ENCODE data around the gene GNAI2.

Gene GNAI2

DNA sequence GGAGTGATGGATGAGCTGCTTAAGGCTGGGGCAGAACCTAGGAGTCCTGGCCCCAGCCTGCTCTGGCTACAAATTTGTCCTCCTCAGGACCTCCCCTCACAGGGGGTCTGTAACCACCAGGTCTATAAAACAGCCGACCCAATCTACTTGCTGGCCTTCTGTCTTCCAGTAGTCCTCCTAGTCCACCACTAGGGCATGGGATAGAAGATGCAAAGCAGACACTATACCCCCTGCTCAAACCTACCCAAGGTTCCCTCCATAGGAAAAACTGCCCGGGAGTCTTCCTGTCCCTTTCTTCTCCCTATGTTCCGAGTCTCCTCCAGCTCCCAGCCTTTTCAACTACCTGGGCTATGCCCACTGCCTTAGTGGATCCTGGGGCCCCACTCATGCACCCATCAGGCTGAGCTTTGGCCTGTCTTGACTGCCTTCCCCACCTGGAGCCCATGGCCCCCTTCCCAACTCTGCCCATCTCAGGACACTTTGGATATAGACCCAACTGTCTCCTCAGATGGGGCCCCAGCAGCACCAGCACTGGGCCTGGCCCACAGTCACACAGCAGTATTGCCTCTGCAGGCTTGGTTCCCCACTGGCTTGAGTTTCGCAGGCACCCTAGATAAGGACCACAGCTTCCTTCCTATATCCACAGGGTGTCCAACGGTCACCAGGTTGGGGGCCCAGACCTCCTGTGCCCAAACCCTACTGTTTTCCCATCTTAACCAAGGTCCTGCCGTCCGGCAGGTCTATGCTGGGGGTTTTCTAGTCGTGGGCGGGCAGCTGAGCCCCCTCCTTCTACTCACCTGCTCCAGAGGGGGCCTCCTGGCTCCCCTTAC is 62.1 kb downstream of the GNAI2 start:
- no peak for DNase-seq (ENCODE audit: low spot score)

DNA sequence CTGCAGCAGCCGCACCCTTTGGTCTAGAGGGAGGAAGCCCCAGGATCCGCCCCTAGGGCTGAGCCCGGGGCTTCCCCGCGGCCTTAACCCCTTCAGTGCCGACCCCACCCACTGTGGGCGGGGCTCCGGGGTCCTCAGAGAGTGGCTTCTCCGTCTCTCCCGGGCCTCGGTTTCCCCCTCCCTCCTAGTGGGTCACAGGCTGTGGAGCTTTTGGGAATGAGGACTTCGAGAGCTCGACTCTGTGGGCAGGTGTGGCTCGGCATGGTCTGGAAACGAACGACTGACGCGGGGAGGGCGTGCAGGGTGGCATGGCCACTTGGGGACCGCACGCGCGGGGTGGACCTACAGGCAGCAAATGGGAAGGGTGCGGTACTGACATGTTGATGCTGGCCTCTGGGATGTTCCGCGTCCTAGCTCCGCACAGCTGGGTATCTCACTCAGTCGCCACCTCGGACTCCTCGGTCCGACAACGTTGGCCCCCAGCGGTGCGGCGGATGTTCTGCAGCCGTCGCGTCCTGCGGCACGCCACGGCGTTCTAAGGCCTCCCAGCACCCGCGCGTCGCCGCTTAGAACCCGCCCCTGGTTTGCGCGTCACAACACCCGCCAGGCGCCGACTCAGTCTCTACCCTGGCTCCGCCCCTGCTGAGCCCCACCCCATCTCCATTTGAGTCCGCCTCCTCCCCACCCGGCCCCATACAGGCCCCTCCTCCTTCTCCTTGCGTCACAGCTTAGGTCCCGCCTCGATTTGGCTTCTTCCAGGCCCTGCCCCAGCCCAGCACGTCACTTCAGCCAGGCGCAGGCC is 63.0 kb downstream of the GNAI2 start, which contains the start of the genes HYAL3 and NAA80:
Gene HYAL3 (minus strand): TSS at position 570 of the 802 bp plus-strand sequence. CDS start 3,803 bp downstream, outside the sequence.
Gene NAA80 (minus strand): TSS at position 570 of the 802 bp plus-strand sequence. CDS start 1,942 bp downstream, outside the sequence.
- DNase-seq (ENCODE audit: low spot score), result peak; percentile 100

DNA sequence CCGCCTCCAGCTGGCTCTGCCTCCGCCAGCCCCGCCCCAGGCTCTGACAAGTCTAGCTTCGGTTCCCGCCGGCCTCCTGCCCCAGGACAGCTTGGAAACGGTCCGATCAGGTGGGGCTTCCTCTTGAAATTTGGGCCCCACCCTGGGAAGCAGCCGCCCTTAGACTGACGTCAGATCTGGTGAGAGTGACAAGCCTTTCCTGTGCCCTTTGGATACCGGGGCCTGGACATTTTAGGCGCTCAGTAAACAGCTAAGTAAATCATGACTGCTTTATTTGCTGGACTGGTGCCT is 63.6 kb downstream of the GNAI2 start:
- DNase-seq (ENCODE audit: low spot score), result no peak

DNA sequence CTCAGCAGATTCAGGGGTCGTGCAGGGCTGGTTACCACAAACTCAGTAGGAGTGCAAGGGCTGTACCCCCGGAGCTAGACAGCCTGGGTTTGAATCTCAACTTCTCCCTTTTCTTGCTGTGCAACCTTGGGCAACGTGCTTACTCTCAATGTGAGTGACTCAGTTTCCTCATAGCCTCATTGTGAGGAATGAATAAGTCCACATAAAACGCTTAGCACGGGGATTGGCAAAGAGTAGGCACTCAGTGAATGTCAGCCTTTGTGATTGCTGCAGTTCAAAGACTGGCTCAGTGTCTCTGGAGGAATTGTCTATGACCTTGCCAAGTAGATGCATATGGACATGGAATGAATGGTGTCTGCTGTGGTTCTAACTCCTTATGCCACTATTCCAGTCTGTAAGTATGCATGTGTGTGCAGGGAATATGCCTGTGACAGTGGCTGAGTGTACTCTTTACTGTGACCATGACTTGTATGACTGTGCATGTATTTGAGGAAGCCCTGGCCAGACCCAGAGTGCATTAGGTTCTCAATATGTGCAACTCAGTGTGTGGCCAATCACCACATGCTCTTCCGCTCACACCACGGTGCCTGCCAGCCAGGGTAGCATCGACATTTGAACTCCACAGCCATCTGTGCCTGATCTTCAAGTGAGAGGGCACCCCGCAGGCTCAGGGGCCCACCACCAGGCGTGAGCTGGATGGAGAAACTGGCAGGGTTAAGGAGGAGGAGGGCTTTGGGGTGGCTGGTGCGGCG is 64.1 kb downstream of the GNAI2 start:
- DNase-seq (ENCODE audit: low spot score), result peak; percentile 67

DNA sequence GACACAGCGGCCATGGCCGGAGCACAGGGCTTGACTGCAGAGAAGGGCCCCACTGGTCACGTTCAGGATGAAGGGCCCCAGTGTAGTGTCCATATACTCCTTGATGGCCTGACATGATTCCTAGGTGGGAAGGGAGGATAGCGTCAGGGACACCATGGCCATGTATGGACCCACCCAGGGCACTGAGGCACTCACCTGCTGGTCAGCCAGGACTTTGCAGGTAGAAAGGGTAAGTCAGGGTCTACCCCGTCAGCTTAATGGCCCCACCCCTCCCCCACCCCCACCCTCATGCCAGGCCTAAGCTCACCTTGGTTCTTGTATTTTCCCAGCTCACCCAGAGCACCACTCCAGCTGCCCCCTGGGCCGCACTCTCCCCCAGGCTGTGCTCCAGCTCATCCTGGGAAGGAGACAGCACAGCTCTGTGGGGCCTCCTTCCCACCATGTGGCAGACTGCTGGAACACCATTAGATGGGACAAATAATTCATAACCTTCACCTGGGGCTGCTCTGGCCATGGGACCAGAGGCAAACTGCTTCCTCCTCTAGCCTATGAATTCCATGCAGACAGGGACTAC is 64.8 kb downstream of the GNAI2 start:
- DNase-seq (ENCODE audit: low spot score), result no peak

DNA sequence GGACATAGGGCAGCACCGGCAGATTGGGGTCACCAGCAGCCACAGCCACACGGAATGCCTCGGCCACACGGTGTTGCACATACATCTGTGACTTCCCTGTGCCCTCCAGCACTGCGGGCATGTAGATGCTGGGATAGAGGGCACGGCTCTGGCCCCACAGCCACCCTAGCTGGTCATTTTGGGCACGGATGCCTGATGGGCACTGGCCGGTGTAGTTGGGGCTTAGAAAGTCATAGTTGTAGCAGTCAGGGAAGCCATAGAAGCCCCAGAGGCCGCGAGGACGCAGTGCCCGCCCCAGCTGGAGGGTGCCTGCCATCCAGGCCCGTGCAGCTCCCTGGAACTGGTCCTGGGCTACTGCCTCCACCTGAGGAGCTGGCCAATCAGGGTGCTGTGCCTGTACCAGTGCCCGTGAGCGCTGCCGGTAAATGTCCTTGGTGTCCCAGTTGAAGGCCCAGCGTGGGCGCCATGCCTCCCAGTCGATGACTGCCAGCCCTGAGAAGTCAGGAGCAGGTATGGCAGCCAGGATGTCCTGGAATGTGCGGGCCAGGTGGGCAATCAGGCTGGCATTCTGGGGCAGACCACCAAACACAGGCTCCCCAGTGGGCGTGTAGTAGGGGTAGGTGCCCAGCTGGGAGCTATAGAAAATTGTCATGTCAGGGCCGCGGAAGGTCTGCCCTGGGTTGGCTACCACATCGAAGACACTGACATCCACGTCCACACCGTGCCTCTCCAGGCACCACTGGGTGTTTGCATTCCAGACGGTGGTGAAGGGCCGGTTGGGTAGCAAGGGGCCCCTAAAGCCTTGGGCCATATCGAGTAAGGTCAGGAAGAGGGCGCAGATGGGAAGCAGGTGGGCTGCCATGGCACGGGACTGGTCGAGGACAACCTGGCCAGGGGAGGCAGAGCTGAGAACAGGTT is 66.3 kb downstream of the GNAI2 start:
- DNase-seq (ENCODE audit: low spot score), result no peak

DNA sequence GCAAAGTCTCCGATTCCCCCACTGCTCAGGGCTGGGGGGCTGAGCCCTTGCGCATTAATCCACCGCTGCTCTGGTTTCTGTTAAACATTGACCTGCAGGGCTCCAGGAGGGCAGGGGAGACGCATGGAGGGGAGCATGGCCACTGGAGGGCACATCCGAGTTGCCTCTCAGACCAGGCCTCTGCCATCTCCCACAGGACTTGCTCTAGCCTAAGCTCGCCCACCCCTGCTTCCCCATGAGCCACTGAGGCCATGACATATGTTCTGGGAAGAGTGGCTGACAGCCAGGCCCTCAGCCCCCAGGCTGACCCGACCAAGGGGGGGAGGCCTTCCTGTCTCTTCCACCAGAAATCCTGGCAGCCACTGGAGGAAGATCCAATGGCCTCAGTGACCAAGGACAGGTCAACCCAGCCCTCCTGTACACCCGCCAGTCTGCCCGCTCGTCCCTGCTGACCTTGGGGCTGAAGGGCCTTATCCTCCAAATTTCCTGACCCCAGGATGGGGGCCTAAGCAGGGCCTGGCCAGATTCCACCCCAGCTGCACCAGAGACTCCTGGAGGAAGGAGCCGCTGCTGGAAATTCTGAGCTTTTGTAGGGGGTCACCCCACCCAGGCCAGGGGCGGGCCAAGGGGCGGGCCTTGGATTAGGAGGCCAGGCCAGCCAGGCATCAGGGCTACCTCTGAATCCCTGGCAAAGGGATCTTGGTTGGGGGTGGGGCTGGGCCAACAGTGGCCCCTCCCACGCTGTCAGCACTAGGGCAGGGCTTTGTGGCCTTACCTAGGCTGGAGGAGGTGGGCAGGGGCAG is 67.2 kb downstream of the GNAI2 start, which contains the start of gene HYAL1:
Gene HYAL1 (minus strand): TSS at position 562 of the 803 bp plus-strand sequence. CDS start 618 bp downstream, outside the sequence.
- no peak for DNase-seq (ENCODE audit: low spot score)

DNA sequence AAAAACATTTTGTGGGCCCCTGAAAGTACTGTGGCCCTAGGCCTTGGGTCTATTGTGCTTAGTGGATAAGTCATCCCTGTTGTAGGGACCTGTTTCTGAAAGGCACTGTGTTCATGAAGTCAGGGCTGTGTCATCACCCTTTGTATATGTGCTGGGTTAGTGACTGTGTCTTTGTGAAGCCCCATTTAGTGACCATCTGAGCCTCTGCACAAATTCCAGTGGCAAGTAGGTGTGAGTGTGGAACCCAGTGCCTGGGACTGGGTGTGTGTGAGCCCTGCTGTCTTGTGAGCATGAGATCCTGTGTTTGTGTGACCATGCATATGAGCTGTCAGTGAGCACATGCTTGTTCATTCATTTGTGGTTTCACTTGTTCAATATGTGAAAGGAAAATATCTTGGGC is 68.6 kb downstream of the GNAI2 start:
- no peak for DNase-seq (ENCODE audit: low spot score)
